Measurements from ENCODE around the gene DOCK8.

The DOCK8 gene

GRCh38 chr9:296411-296810, 81.7 kb downstream of the DOCK8 start:
- no peak overlapping the region for H3K9ac ChIP-seq (ENCODE audit: low read depth, low read length)
- no peaks in the 10 kb centered on the region for H3K27me3 ChIP-seq (ENCODE audit: insufficient read depth, low read length)
- H3K27ac ChIP-seq (ENCODE audit: low read depth, low read length): no peak overlapping the region
- no peak overlapping the region for H3K4me3 ChIP-seq (ENCODE audit: low read length)
- H3K36me3 ChIP-seq (ENCODE audit: insufficient read depth, low read length): no peaks in the 10 kb centered on the region
- H3K9me3 ChIP-seq (ENCODE audit: insufficient read depth, low read depth, low read length): 0 out of 2 replicates have a peak, but pooled peaks cover 2% of the 10 kb centered on the region
- no peaks in the 10 kb centered on the region for H3K4me1 ChIP-seq (ENCODE audit: insufficient read depth, low read length)
- WGBS: 93% methylated on average over 3 of the region's 3 CpGs

- no peaks in the 10 kb centered on the region for H3K36me3 ChIP-seq (ENCODE audit: insufficient read depth, low read length)
- no peaks in the 10 kb centered on the region for H3K27me3 ChIP-seq (ENCODE audit: insufficient read depth, low read length)
- no peaks in the 10 kb centered on the region for H3K4me1 ChIP-seq (ENCODE audit: insufficient read depth, low read length)
- H3K4me3 ChIP-seq (ENCODE audit: low read length): no peak overlapping the region
- H3K9ac ChIP-seq (ENCODE audit: low read depth, low read length): no peak overlapping the region
- H3K27ac ChIP-seq (ENCODE audit: low read depth, low read length): no peak overlapping the region
- H3K9me3 ChIP-seq (ENCODE audit: insufficient read depth, low read depth, low read length): 0 out of 2 replicates have a peak, but pooled peaks cover 2% of the 10 kb centered on the region
- 70% methylated on average over 6 of the region's 6 CpGs for WGBS
Measured at GRCh38 chr9:297104-297972, 82.7 kb downstream of the DOCK8 start.

- no peaks in the 10 kb centered on the region for H3K27me3 ChIP-seq (ENCODE audit: insufficient read depth, low read length)
- H3K36me3 ChIP-seq (ENCODE audit: insufficient read depth, low read length): no peaks in the 10 kb centered on the region
- H3K27ac ChIP-seq (ENCODE audit: low read depth, low read length): no peak overlapping the region
- H3K4me1 ChIP-seq (ENCODE audit: insufficient read depth, low read length): peaks cover 10% of the 10 kb centered on the region
- 100% methylated on average over 5 of the region's 5 CpGs for WGBS
- H3K9me3 ChIP-seq (ENCODE audit: insufficient read depth, low read depth, low read length): no peaks in the 10 kb centered on the region
- no peak overlapping the region for H3K9ac ChIP-seq (ENCODE audit: low read depth, low read length)
- H3K4me3 ChIP-seq (ENCODE audit: low read length): no peak overlapping the region
Measured at GRCh38 chr9:303502-303901, 88.8 kb downstream of the DOCK8 start.

DNA sequence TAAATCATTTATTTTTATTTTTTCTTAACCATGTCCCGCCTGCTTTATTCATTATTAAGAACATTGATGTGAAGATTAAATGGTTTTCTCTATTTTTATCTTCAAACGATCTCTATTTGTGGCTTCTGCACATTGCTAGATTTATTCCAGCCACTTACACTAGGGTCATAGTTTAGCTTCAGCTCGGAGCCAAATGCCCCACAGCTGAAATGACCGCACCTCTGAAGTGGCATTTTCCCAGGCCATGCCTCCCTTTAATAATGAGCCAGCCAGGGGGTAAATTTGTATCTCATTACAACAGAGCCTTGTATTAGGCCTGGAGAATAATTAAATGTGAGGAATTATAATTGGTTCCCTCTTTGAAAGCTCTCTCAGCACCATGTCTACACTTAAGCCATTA, 89.4 kb downstream of the DOCK8 start:
- WGBS: 84% methylated on average over 3 of the region's 4 CpGs
- H3K4me1 ChIP-seq (ENCODE audit: insufficient read depth, low read length): peaks cover 10% of the 10 kb centered on the region
- H3K9ac ChIP-seq (ENCODE audit: low read depth, low read length): no peak overlapping the region
- no peak overlapping the region for H3K27ac ChIP-seq (ENCODE audit: low read depth, low read length)
- no peaks in the 10 kb centered on the region for H3K9me3 ChIP-seq (ENCODE audit: insufficient read depth, low read depth, low read length)
- no peaks in the 10 kb centered on the region for H3K36me3 ChIP-seq (ENCODE audit: insufficient read depth, low read length)
- no peaks in the 10 kb centered on the region for H3K27me3 ChIP-seq (ENCODE audit: insufficient read depth, low read length)
- no peak overlapping the region for H3K4me3 ChIP-seq (ENCODE audit: low read length)

- Histone ChIP-seq H3K4me1 (ENCODE audit: insufficient read depth, low read length) (peaks cover 10% of the 10 kb centered on the region), H3K27ac (ENCODE audit: low read depth, low read length) (no peak overlapping the region), H3K4me3 (ENCODE audit: low read length) (no peak overlapping the region), H3K9ac (ENCODE audit: low read depth, low read length) (no peak overlapping the region), H3K36me3 (ENCODE audit: insufficient read depth, low read length) (no peaks in the 10 kb centered on the region), H3K27me3 (ENCODE audit: insufficient read depth, low read length) (no peaks in the 10 kb centered on the region), H3K9me3 (ENCODE audit: insufficient read depth, low read depth, low read length) (no peaks in the 10 kb centered on the region)
- 70% methylated on average over 10 of the region's 10 CpGs for WGBS
Measured at GRCh38 chr9:304519-305185, 90.0 kb downstream of the DOCK8 start.

GRCh38 chr9:306907-307306, 92.2 kb downstream of the DOCK8 start:
- no peak overlapping the region for H3K4me3 ChIP-seq (ENCODE audit: low read length)
- H3K27ac ChIP-seq (ENCODE audit: low read depth, low read length): no peak overlapping the region
- H3K27me3 ChIP-seq (ENCODE audit: insufficient read depth, low read length): no peaks in the 10 kb centered on the region
- no peak overlapping the region for H3K9ac ChIP-seq (ENCODE audit: low read depth, low read length)
- H3K36me3 ChIP-seq (ENCODE audit: insufficient read depth, low read length): no peaks in the 10 kb centered on the region
- H3K9me3 ChIP-seq (ENCODE audit: insufficient read depth, low read depth, low read length): no peaks in the 10 kb centered on the region
- WGBS: 88% methylated on average over 7 of the region's 7 CpGs
- peaks cover 10% of the 10 kb centered on the region for H3K4me1 ChIP-seq (ENCODE audit: insufficient read depth, low read length)

GRCh38 chr9:311841-312240, 97.2 kb downstream of the DOCK8 start:
- Histone ChIP-seq H3K9ac (ENCODE audit: low read depth, low read length) (no peak overlapping the region), H3K27me3 (ENCODE audit: insufficient read depth, low read length) (no peaks in the 10 kb centered on the region), H3K4me3 (ENCODE audit: low read length) (no peak overlapping the region), H3K36me3 (ENCODE audit: insufficient read depth, low read length) (no peaks in the 10 kb centered on the region), H3K27ac (ENCODE audit: low read depth, low read length) (no peak overlapping the region), H3K9me3 (ENCODE audit: insufficient read depth, low read depth, low read length) (no peaks in the 10 kb centered on the region), H3K4me1 (ENCODE audit: insufficient read depth, low read length) (0 out of 2 replicates have a peak, but pooled peaks cover 2% of the 10 kb centered on the region)
- WGBS: 93% methylated on average over 14 of the region's 14 CpGs

- Histone ChIP-seq H3K27ac (ENCODE audit: low read depth, low read length) (no peak overlapping the region), H3K9ac (ENCODE audit: low read depth, low read length) (no peak overlapping the region), H3K4me1 (ENCODE audit: insufficient read depth, low read length) (0 out of 2 replicates have a peak, but pooled peaks cover 2% of the 10 kb centered on the region), H3K9me3 (ENCODE audit: insufficient read depth, low read depth, low read length) (no peaks in the 10 kb centered on the region), H3K36me3 (ENCODE audit: insufficient read depth, low read length) (no peaks in the 10 kb centered on the region), H3K27me3 (ENCODE audit: insufficient read depth, low read length) (no peaks in the 10 kb centered on the region), H3K4me3 (ENCODE audit: low read length) (no peak overlapping the region)
- 73% methylated on average over 7 of the region's 7 CpGs for WGBS
Measured at GRCh38 chr9:312596-313320, 98.1 kb downstream of the DOCK8 start.

DNA sequence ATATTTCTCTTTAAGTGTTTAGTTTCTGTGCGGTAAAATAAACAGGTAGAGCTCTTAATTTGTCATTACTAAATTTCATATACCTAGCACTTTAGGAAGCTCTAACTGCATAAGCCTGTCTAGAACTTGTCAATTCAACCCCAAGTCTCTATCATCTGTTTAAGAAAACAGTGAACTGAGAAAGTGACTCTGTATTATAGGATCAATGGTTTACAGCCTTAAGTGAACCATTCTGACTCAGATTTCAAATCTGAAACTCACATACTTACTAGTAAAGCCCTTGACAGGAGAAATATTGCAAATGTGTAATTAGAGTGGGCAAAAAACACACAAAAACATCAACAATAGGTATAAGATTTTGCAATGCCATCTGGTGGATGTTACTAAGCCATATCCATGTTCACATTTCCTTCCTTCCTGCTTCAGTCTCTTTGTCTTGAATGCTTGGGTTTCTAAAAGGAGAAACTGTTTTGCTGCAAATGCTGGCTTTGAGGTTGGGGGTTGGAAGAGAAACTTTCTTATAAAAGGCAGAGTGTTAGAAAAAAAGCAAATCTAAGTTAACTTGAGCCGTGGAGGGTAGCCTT, 101.8 kb downstream of the DOCK8 start:
- Histone ChIP-seq H3K4me1 (ENCODE audit: insufficient read depth, low read length) (peaks cover 5% of the 10 kb centered on the region; the same call in 1 of the 2 replicates), H3K27ac (ENCODE audit: low read depth, low read length) (no peak overlapping the region), H3K36me3 (ENCODE audit: insufficient read depth, low read length) (no peaks in the 10 kb centered on the region), H3K9ac (ENCODE audit: low read depth, low read length) (no peak overlapping the region), H3K9me3 (ENCODE audit: insufficient read depth, low read depth, low read length) (no peaks in the 10 kb centered on the region), H3K27me3 (ENCODE audit: insufficient read depth, low read length) (no peaks in the 10 kb centered on the region), H3K4me3 (ENCODE audit: low read length) (no peak overlapping the region)
- WGBS: 64% methylated on average over 1 of the region's 2 CpGs

DNA sequence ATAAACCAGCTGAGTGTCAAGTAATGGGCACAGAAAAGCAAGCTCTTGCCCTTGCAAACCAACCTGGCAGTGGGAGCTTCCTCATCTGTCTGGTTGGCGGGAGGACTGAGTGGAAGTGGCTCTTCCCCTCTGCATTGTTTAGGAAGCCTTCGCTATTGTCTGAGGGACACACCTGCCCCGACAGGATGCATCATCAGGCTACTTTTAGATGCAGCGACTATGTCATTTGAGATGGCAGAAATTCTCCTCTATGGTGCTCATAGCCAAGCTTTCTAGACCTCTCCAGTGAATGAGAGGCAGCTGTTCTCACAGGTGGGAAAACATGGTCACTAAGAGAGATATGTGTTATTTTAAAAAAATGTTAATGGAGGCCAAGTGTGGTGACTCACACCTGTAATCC, 104.0 kb downstream of the DOCK8 start:
- Histone ChIP-seq H3K4me1 (ENCODE audit: insufficient read depth, low read length) (peaks cover 3% of the 10 kb centered on the region; the same call in 1 of the 2 replicates), H3K27me3 (ENCODE audit: insufficient read depth, low read length) (no peaks in the 10 kb centered on the region), H3K27ac (ENCODE audit: low read depth, low read length) (no peak overlapping the region), H3K36me3 (ENCODE audit: insufficient read depth, low read length) (no peaks in the 10 kb centered on the region), H3K9me3 (ENCODE audit: insufficient read depth, low read depth, low read length) (no peaks in the 10 kb centered on the region), H3K9ac (ENCODE audit: low read depth, low read length) (no peak overlapping the region), H3K4me3 (ENCODE audit: low read length) (no peak overlapping the region)
- 95% methylated on average over 4 of the region's 4 CpGs for WGBS

Measured in HUES64 (cell line).